Measurements from ENCODE around the gene ZNF609. TPM values are rescaled to one million over a fixed set of nuclear protein-coding genes. Genes with fewer than 3 reads are reported as not detected.

ZNF609 gene
- polyA plus RNA-seq, 1 donor (not counting 4 experiments of a cell fraction or from before 2014, with no cell fraction given) = 16.9 TPM

DNA sequence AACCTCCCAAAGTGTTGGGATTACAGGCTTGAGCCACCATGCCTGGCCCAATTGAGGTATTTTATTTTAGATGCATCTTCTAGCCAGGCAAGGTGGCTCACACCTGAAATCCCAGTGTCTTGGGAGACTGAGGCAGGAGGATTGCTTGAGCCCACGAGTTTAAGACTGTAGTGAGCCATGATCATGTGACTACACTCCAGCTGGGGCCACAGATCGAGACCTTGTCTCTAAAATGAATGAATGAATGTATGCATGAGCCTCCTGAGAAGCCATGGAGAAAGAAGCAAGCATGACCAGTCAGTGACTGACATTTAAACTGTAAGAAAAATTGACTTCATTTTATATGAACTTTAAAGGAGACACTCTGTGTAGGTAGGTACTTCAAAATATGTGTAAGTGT lies 105.7 kb downstream of the ZNF609 start:
- no peak overlapping the region for H3K27ac ChIP-seq (ENCODE audit: control insufficient read depth, insufficient read depth, low read length)
- no peak overlapping the region for H2AFZ ChIP-seq (ENCODE audit: control insufficient read depth, low read length)
- no peaks in the 10 kb centered on the region for H3K9me3 ChIP-seq (ENCODE audit: control insufficient read depth, low read depth, low read length)
- no peak overlapping the region for H3K4me3 ChIP-seq (ENCODE audit: control insufficient read depth in 2 of 3, extremely low read depth in 1 of 3, insufficient read depth in 2 of 3, low read depth in 1 of 3, low read length in 3 of 3)
- H3K9me1 ChIP-seq (ENCODE audit: control insufficient read depth, extremely low read depth, insufficient read depth, low read length) = no peaks in the 10 kb centered on the region
- peaks cover 46% of the 10 kb centered on the region for H3K79me2 ChIP-seq (ENCODE audit: control insufficient read depth, insufficient read depth, low read length)
- no peaks in the 10 kb centered on the region for H4K20me1 ChIP-seq (ENCODE audit: control insufficient read depth, extremely low read depth, insufficient read depth, low read length)
- dilution Hi-C loops (cut with MboI; ENCODE audit: extremely low pct_ligation_motif_present, low sequenced_read_pairs) = no loop called here
- FAIRE-seq (no peak), DNase-seq (ENCODE audit: low read depth, low spot score) (no peak)
- H3K4me2 ChIP-seq (ENCODE audit: control insufficient read depth, extremely low read depth, insufficient read depth, low read depth, low read length) = no peak overlapping the region
- H3K4me1 ChIP-seq (ENCODE audit: control insufficient read depth, extremely low read depth, insufficient read depth, low read length) = no peaks in the 10 kb centered on the region
- no peak overlapping the region for H3K9ac ChIP-seq (ENCODE audit: control insufficient read depth, extremely low read depth, insufficient read depth, low read length)
- TF ChIP-seq, protein P1, sequence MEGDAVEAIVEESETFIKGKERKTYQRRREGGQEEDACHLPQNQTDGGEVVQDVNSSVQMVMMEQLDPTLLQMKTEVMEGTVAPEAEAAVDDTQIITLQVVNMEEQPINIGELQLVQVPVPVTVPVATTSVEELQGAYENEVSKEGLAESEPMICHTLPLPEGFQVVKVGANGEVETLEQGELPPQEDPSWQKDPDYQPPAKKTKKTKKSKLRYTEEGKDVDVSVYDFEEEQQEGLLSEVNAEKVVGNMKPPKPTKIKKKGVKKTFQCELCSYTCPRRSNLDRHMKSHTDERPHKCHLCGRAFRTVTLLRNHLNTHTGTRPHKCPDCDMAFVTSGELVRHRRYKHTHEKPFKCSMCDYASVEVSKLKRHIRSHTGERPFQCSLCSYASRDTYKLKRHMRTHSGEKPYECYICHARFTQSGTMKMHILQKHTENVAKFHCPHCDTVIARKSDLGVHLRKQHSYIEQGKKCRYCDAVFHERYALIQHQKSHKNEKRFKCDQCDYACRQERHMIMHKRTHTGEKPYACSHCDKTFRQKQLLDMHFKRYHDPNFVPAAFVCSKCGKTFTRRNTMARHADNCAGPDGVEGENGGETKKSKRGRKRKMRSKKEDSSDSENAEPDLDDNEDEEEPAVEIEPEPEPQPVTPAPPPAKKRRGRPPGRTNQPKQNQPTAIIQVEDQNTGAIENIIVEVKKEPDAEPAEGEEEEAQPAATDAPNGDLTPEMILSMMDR (optimal IDR thresholded peaks at IDR 0.05 in 1 of 3, IDR thresholded peaks at IDR 0.05 in 1 of 3, conservative IDR thresholded peaks at IDR 0.05 in 1 of 3; ENCODE audit: extremely low read depth in 1 of 3, insufficient read depth in 2 of 3, low read length in 3 of 3) = no peak
- TF ChIP-seq EZH2 (IDR thresholded peaks at IDR 0.05; ENCODE audit: low read length) = no peak
- no peaks in the 10 kb centered on the region for H3K27me3 ChIP-seq (ENCODE audit: control insufficient read depth, extremely low read depth, insufficient read depth, low read length)
- H3K36me3 ChIP-seq (ENCODE audit: control insufficient read depth in 2 of 2, extremely low read depth in 1 of 2, insufficient read depth in 2 of 2, low read length in 2 of 2) = no peaks in the 10 kb centered on the region

DNA sequence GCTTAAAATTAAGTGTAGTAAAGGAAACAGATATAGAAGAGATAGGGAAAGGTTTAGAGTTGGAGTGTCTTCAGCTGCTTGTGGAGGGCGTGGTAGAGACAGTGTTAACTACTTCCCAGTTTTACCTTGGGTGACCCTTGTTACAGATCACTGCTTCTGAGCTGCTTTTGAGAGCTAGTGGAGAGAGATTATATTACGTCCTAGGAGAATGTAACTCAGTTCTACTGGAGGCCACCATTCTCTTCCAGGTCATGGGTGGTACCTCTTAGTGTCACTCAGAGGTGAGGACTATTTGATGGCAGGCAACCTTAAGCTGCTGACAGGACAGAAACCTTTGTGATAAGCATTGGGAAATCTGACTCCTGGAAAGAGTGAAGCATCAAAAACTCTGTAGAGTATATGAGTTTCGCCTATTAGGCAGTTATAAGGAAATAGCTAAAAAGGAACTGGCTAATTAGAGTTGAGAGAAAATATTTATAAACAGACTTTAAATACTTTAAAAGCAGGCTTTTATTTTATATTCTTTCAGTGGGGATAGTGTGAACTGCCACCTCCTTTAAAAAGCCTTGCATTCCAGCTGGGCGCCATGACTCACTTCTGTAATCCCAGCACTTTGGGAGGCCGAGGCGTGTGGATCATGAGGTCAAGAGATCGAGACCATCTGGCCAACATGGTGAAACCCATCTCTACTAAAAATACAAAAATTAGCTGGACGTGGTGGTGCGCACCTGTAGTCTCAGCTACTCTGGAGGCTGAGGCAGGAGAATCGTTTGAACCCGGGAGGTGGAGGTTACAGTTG lies 106.5 kb downstream of the ZNF609 start:
- Histone ChIP-seq H3K79me2 (ENCODE audit: control insufficient read depth, insufficient read depth, low read length) (peaks cover 41% of the 10 kb centered on the region), H2AFZ (ENCODE audit: control insufficient read depth, low read length) (no peak overlapping the region), H3K9ac (ENCODE audit: control insufficient read depth, extremely low read depth, insufficient read depth, low read length) (no peak overlapping the region), H3K27ac (ENCODE audit: control insufficient read depth, insufficient read depth, low read length) (no peak overlapping the region), H3K9me3 (ENCODE audit: control insufficient read depth, low read depth, low read length) (no peaks in the 10 kb centered on the region), H3K4me3 (ENCODE audit: control insufficient read depth in 2 of 3, extremely low read depth in 1 of 3, insufficient read depth in 2 of 3, low read depth in 1 of 3, low read length in 3 of 3) (no peak overlapping the region), H3K4me2 (ENCODE audit: control insufficient read depth, extremely low read depth, insufficient read depth, low read depth, low read length) (no peak overlapping the region), H3K9me1 (ENCODE audit: control insufficient read depth, extremely low read depth, insufficient read depth, low read length) (no peaks in the 10 kb centered on the region), H3K4me1 (ENCODE audit: control insufficient read depth, extremely low read depth, insufficient read depth, low read length) (no peaks in the 10 kb centered on the region), H3K36me3 (ENCODE audit: control insufficient read depth in 2 of 2, extremely low read depth in 1 of 2, insufficient read depth in 2 of 2, low read length in 2 of 2) (no peaks in the 10 kb centered on the region), H4K20me1 (ENCODE audit: control insufficient read depth, extremely low read depth, insufficient read depth, low read length) (no peaks in the 10 kb centered on the region), H3K27me3 (ENCODE audit: control insufficient read depth, extremely low read depth, insufficient read depth, low read length) (no peaks in the 10 kb centered on the region)
- no peak for FAIRE-seq
- dilution Hi-C loops (cut with MboI; ENCODE audit: extremely low pct_ligation_motif_present, low sequenced_read_pairs) = no loop called here
- DNase-seq (ENCODE audit: low read depth, low spot score) = no peak
- TF ChIP-seq, protein P1 (optimal IDR thresholded peaks at IDR 0.05 in 1 of 3, IDR thresholded peaks at IDR 0.05 in 1 of 3, conservative IDR thresholded peaks at IDR 0.05 in 1 of 3; ENCODE audit: extremely low read depth in 1 of 3, insufficient read depth in 2 of 3, low read length in 3 of 3) = no peak
- TF ChIP-seq EZH2 (IDR thresholded peaks at IDR 0.05; ENCODE audit: low read length) = no peak
